ENCODE measurements around the gene HPS5. TPM values are rescaled to one million over a fixed set of nuclear protein-coding genes. Genes with fewer than 3 reads are reported as not detected.

The HPS5 gene
- polyA plus RNA-seq (2013, experiment 1 of 4) = 13.1 TPM
- polyA plus RNA-seq (2013, experiment 2 of 4) = 13.9 TPM
- 12.7 TPM for polyA plus RNA-seq (2013, experiment 3 of 4)
- 12.8 TPM for polyA plus RNA-seq (2013, experiment 4 of 4)

GRCh38 chr11:18321969-18322711, at the start of gene HPS5, which contains the start of gene GTF2H1:
TSS of gene HPS5 (minus strand) at chr11:18322140. CDS start at chr11:18317858, 4,282 bp downstream.
TSS of gene GTF2H1 (plus strand) at chr11:18322567. CDS start at chr11:18333075, 10,508 bp downstream.
- WGBS, 2 experiments = 0% methylated on average over 61 of the region's 61 CpGs
- Histone ChIP-seq H3K27ac (ENCODE audit: insufficient read depth, low read depth, low read length, poor library complexity, severe bottlenecking) (peak within 1 kb of the TSS; percentile 96), H3K4me1 (ENCODE audit: control insufficient read depth, insufficient read depth, low read length) (peaks cover 22% of the 10 kb centered on the region), H3K9me3 (ENCODE audit: control insufficient read depth, low read length) (no peaks in the 10 kb centered on the region), H3K4me3 (ENCODE audit: insufficient read depth, low read depth, low read length) (peak within 1 kb of the TSS; percentile 96), H3K36me3 (ENCODE audit: control insufficient read depth, insufficient read depth, low read length) (no peaks in the 10 kb centered on the region), H3K27me3 (ENCODE audit: control insufficient read depth, insufficient read depth, low read length, poor library complexity, severe bottlenecking) (no peaks in the 10 kb centered on the region)

- Histone ChIP-seq H3K4me1 (ENCODE audit: control insufficient read depth, insufficient read depth, low read length) (no peaks in the 10 kb centered on the region), H3K27me3 (ENCODE audit: control insufficient read depth, insufficient read depth, low read length, poor library complexity, severe bottlenecking) (no peaks in the 10 kb centered on the region), H3K27ac (ENCODE audit: insufficient read depth, low read depth, low read length, poor library complexity, severe bottlenecking) (no peak overlapping the region), H3K4me3 (ENCODE audit: insufficient read depth, low read depth, low read length) (no peak overlapping the region), H3K9me3 (ENCODE audit: control insufficient read depth, low read length) (no peaks in the 10 kb centered on the region), H3K36me3 (ENCODE audit: control insufficient read depth, insufficient read depth, low read length) (no peaks in the 10 kb centered on the region)
- 92 to 95% methylated on average over 2 of the region's 2 CpGs for WGBS, 2 experiments
Observed at GRCh38 chr11:18371279-18371678, 49.3 kb upstream of the HPS5 start.

GRCh38 chr11:18369398-18369797, 47.5 kb upstream of the HPS5 start:
- no peak overlapping the region for H3K27ac ChIP-seq (ENCODE audit: insufficient read depth, low read depth, low read length, poor library complexity, severe bottlenecking)
- peaks cover 12% of the 10 kb centered on the region for H3K36me3 ChIP-seq (ENCODE audit: control insufficient read depth, insufficient read depth, low read length)
- WGBS, 2 experiments = 89 to 94% methylated on average over 2 of the region's 2 CpGs
- no peaks in the 10 kb centered on the region for H3K9me3 ChIP-seq (ENCODE audit: control insufficient read depth, low read length)
- no peak overlapping the region for H3K4me3 ChIP-seq (ENCODE audit: insufficient read depth, low read depth, low read length)
- H3K27me3 ChIP-seq (ENCODE audit: control insufficient read depth, insufficient read depth, low read length, poor library complexity, severe bottlenecking) = no peaks in the 10 kb centered on the region
- H3K4me1 ChIP-seq (ENCODE audit: control insufficient read depth, insufficient read depth, low read length) = no peaks in the 10 kb centered on the region

GRCh38 chr11:18368221-18368620, 46.3 kb upstream of the HPS5 start:
- Histone ChIP-seq H3K9me3 (ENCODE audit: control insufficient read depth, low read length) (no peaks in the 10 kb centered on the region), H3K27me3 (ENCODE audit: control insufficient read depth, insufficient read depth, low read length, poor library complexity, severe bottlenecking) (no peaks in the 10 kb centered on the region), H3K27ac (ENCODE audit: insufficient read depth, low read depth, low read length, poor library complexity, severe bottlenecking) (no peak overlapping the region), H3K36me3 (ENCODE audit: control insufficient read depth, insufficient read depth, low read length) (peaks cover 24% of the 10 kb centered on the region), H3K4me3 (ENCODE audit: insufficient read depth, low read depth, low read length) (no peak overlapping the region), H3K4me1 (ENCODE audit: control insufficient read depth, insufficient read depth, low read length) (no peaks in the 10 kb centered on the region)
- WGBS, 2 experiments = 90 to 92% methylated on average over 2 of the region's 2 CpGs

- Histone ChIP-seq H3K4me1 (ENCODE audit: control insufficient read depth, insufficient read depth, low read length) (no peaks in the 10 kb centered on the region), H3K9me3 (ENCODE audit: control insufficient read depth, low read length) (no peaks in the 10 kb centered on the region), H3K27ac (ENCODE audit: insufficient read depth, low read depth, low read length, poor library complexity, severe bottlenecking) (no peak overlapping the region), H3K27me3 (ENCODE audit: control insufficient read depth, insufficient read depth, low read length, poor library complexity, severe bottlenecking) (no peaks in the 10 kb centered on the region), H3K4me3 (ENCODE audit: insufficient read depth, low read depth, low read length) (no peak overlapping the region), H3K36me3 (ENCODE audit: control insufficient read depth, insufficient read depth, low read length) (peaks cover 28% of the 10 kb centered on the region)
- WGBS, 2 experiments = 81 to 100% methylated on average over 3 of the region's 3 CpGs
Observed at GRCh38 chr11:18367431-18367830, 45.5 kb upstream of the HPS5 start.

GRCh38 chr11:18366286-18366685, 44.3 kb upstream of the HPS5 start:
- H3K27ac ChIP-seq (ENCODE audit: insufficient read depth, low read depth, low read length, poor library complexity, severe bottlenecking) = no peak overlapping the region
- H3K36me3 ChIP-seq (ENCODE audit: control insufficient read depth, insufficient read depth, low read length) = peaks cover 28% of the 10 kb centered on the region
- H3K27me3 ChIP-seq (ENCODE audit: control insufficient read depth, insufficient read depth, low read length, poor library complexity, severe bottlenecking) = no peaks in the 10 kb centered on the region
- 95 to 96% methylated on average over 4 of the region's 4 CpGs for WGBS, 2 experiments
- H3K4me1 ChIP-seq (ENCODE audit: control insufficient read depth, insufficient read depth, low read length) = no peaks in the 10 kb centered on the region
- no peaks in the 10 kb centered on the region for H3K9me3 ChIP-seq (ENCODE audit: control insufficient read depth, low read length)
- no peak overlapping the region for H3K4me3 ChIP-seq (ENCODE audit: insufficient read depth, low read depth, low read length)

- H3K27ac ChIP-seq (ENCODE audit: insufficient read depth, low read depth, low read length, poor library complexity, severe bottlenecking) = no peak overlapping the region
- no peaks in the 10 kb centered on the region for H3K27me3 ChIP-seq (ENCODE audit: control insufficient read depth, insufficient read depth, low read length, poor library complexity, severe bottlenecking)
- 96 to 98% methylated on average over 4 of the region's 4 CpGs for WGBS, 2 experiments
- H3K36me3 ChIP-seq (ENCODE audit: control insufficient read depth, insufficient read depth, low read length) = peaks cover 28% of the 10 kb centered on the region
- no peaks in the 10 kb centered on the region for H3K4me1 ChIP-seq (ENCODE audit: control insufficient read depth, insufficient read depth, low read length)
- H3K9me3 ChIP-seq (ENCODE audit: control insufficient read depth, low read length) = no peaks in the 10 kb centered on the region
- H3K4me3 ChIP-seq (ENCODE audit: insufficient read depth, low read depth, low read length) = no peak overlapping the region
Observed at GRCh38 chr11:18365741-18366140, 43.8 kb upstream of the HPS5 start.

- 84 to 95% methylated on average over 4 of the region's 4 CpGs for WGBS, 2 experiments
- peaks cover 28% of the 10 kb centered on the region for H3K36me3 ChIP-seq (ENCODE audit: control insufficient read depth, insufficient read depth, low read length)
- no peaks in the 10 kb centered on the region for H3K27me3 ChIP-seq (ENCODE audit: control insufficient read depth, insufficient read depth, low read length, poor library complexity, severe bottlenecking)
- no peaks in the 10 kb centered on the region for H3K4me1 ChIP-seq (ENCODE audit: control insufficient read depth, insufficient read depth, low read length)
- H3K9me3 ChIP-seq (ENCODE audit: control insufficient read depth, low read length) = no peaks in the 10 kb centered on the region
- no peak overlapping the region for H3K4me3 ChIP-seq (ENCODE audit: insufficient read depth, low read depth, low read length)
- H3K27ac ChIP-seq (ENCODE audit: insufficient read depth, low read depth, low read length, poor library complexity, severe bottlenecking) = no peak overlapping the region
Observed at GRCh38 chr11:18364495-18365073, 42.6 kb upstream of the HPS5 start.

GRCh38 chr11:18361154-18361553, 39.2 kb upstream of the HPS5 start:
- 90 to 93% methylated on average over 5 of the region's 5 CpGs for WGBS, 2 experiments
- Histone ChIP-seq H3K27me3 (ENCODE audit: control insufficient read depth, insufficient read depth, low read length, poor library complexity, severe bottlenecking) (no peaks in the 10 kb centered on the region), H3K36me3 (ENCODE audit: control insufficient read depth, insufficient read depth, low read length) (peaks cover 33% of the 10 kb centered on the region), H3K4me1 (ENCODE audit: control insufficient read depth, insufficient read depth, low read length) (no peaks in the 10 kb centered on the region), H3K9me3 (ENCODE audit: control insufficient read depth, low read length) (no peaks in the 10 kb centered on the region), H3K27ac (ENCODE audit: insufficient read depth, low read depth, low read length, poor library complexity, severe bottlenecking) (no peak overlapping the region), H3K4me3 (ENCODE audit: insufficient read depth, low read depth, low read length) (no peak overlapping the region)

GRCh38 chr11:18358646-18359045, 36.7 kb upstream of the HPS5 start:
- H3K36me3 ChIP-seq (ENCODE audit: control insufficient read depth, insufficient read depth, low read length) = peaks cover 13% of the 10 kb centered on the region
- no peaks in the 10 kb centered on the region for H3K4me1 ChIP-seq (ENCODE audit: control insufficient read depth, insufficient read depth, low read length)
- no peaks in the 10 kb centered on the region for H3K27me3 ChIP-seq (ENCODE audit: control insufficient read depth, insufficient read depth, low read length, poor library complexity, severe bottlenecking)
- no peak overlapping the region for H3K27ac ChIP-seq (ENCODE audit: insufficient read depth, low read depth, low read length, poor library complexity, severe bottlenecking)
- no peak overlapping the region for H3K4me3 ChIP-seq (ENCODE audit: insufficient read depth, low read depth, low read length)
- WGBS, 2 experiments = 94 to 98% methylated on average over 3 of the region's 4 CpGs
- no peaks in the 10 kb centered on the region for H3K9me3 ChIP-seq (ENCODE audit: control insufficient read depth, low read length)

All from ectodermal cell (in vitro differentiated cells).